Measurements from ENCODE around the gene IFT43. TPM values are rescaled to one million over a fixed set of nuclear protein-coding genes. Genes with fewer than 3 reads are reported as not detected.

Gene IFT43
- total and polyA plus RNA-seq, 5 donors from 2014 or later: 9.9 to 20.0 (median 15.7) TPM

DNA sequence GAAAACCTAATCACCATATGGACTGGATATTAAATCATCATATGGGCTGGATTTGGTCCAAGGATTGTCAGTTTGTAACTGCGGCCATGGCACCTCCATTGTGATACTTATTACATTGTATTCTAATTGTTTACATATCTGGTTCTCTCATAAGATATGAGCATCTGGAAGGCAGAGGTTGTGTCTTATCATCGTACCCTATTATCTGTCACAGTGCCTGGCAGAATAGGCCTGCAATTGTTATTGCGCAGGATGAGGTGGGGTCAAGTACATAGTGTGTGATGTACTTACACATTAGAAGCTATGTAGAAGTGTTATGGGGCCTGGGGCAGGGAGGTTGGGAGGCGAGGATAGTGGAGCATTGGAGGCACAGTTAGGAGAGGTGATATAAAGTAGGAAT is 4.7 kb downstream of the IFT43 start:
- DNase-seq: no peak
- H3K9me3 ChIP-seq (ENCODE audit: control insufficient read depth in 2 of 2, low read length in 2 of 2): no peaks in the 10 kb centered on the region
- H3K27me3 Mint-ChIP-seq: no peaks in the 10 kb centered on the region
- H3K27ac Mint-ChIP-seq: no peak overlapping the region
- no peaks in the 10 kb centered on the region for H3K27me3 ChIP-seq (ENCODE audit: control insufficient read depth, insufficient read depth, low read length)
- H3K4me3 Mint-ChIP-seq: peak overlapping the region in 1 of 4 donors; percentile 39
- no peaks in the 10 kb centered on the region for H3K9me3 Mint-ChIP-seq
- H3K27ac ChIP-seq (ENCODE audit: insufficient read depth, low read length, poor library complexity, severe bottlenecking): no peak overlapping the region
- peaks cover 3% of the 10 kb centered on the region for H3K36me3 ChIP-seq (ENCODE audit: control insufficient read depth, insufficient read depth, low read length)
- H3K4me1 Mint-ChIP-seq: peaks cover 3 to 19% (median 11%) of the 10 kb centered on the region in 4 donors
- no peak for ATAC-seq (ENCODE audit: low read depth in 2 of 2)
- H3K4me3 ChIP-seq (ENCODE audit: low read depth, low read length): no peak overlapping the region
- peaks cover 33% of the 10 kb centered on the region for H3K36me3 Mint-ChIP-seq
- peaks cover 10% of the 10 kb centered on the region for H3K4me1 ChIP-seq (ENCODE audit: control insufficient read depth, insufficient read depth, low read length, poor library complexity, severe bottlenecking)

DNA sequence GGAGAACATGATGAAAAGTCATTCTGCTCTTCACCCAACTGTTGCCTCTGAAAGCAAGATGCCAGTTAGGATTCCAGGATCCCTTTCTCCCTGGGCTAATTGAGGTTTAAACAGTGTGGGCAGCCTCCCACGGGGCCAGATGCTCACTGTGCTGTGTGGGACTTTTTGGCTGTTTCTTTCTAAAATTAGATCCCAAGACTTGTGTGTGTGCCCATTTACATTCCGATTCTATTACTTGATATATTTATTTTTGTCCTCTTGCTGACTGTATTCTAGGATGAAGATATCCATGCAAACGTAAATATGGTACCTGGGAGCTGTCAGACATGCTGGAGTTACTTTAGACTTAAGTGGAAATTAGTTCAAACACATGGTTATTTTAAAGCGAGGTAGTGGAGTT is 6.2 kb downstream of the IFT43 start:
- H3K4me1 ChIP-seq (ENCODE audit: control insufficient read depth, insufficient read depth, low read length, poor library complexity, severe bottlenecking): no peaks in the 10 kb centered on the region
- no peaks in the 10 kb centered on the region for H3K27me3 Mint-ChIP-seq
- H3K27me3 ChIP-seq (ENCODE audit: control insufficient read depth, insufficient read depth, low read length): no peaks in the 10 kb centered on the region
- ATAC-seq (ENCODE audit: low read depth in 2 of 2) (no peak), DNase-seq (no peak)
- no peaks in the 10 kb centered on the region for H3K9me3 Mint-ChIP-seq
- H3K4me1 Mint-ChIP-seq: peaks cover 0 to 8% (median 1%) of the 10 kb centered on the region in 4 donors
- H3K27ac Mint-ChIP-seq: no peak overlapping the region
- H3K4me3 ChIP-seq (ENCODE audit: low read depth, low read length): no peak overlapping the region
- H3K36me3 ChIP-seq (ENCODE audit: control insufficient read depth, insufficient read depth, low read length): peaks cover 3% of the 10 kb centered on the region
- H3K9me3 ChIP-seq (ENCODE audit: control insufficient read depth in 2 of 2, low read length in 2 of 2): no peaks in the 10 kb centered on the region
- H3K4me3 Mint-ChIP-seq: no peak overlapping the region
- peaks cover 46% of the 10 kb centered on the region for H3K36me3 Mint-ChIP-seq
- H3K27ac ChIP-seq (ENCODE audit: insufficient read depth, low read length, poor library complexity, severe bottlenecking): no peak overlapping the region

DNA sequence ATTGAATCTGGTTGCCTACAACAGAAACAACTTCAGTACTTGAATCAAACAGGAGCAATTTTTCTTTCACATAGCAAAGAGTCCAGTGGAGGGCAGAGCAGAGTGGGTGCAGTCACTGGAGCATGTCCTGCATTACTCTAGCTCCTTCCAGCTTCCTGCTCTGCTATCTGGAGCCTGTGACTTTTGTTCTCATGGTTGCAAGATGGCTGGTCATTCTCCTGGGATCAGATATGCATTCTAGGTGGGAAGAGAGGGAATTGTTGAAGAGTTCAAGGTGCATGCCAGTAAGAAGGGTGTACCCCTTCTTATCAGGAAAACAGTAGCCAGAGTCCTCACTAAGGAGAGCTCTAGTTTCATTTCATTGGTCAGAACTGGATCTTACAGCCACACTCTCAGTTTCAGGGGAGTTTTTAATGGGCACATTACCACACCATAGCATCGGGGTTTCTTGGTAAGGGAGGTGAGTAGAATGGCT is 8.0 kb downstream of the IFT43 start:
- Mint-ChIP-seq H3K9me3 (no peaks in the 10 kb centered on the region), H3K27me3 (no peaks in the 10 kb centered on the region), H3K27ac (peak overlapping the region in 1 of 3 donors; percentile 5), H3K4me3 (no peak overlapping the region), H3K36me3 (peaks cover 58% of the 10 kb centered on the region), H3K4me1 (peaks cover 0 to 5% (median 0%) of the 10 kb centered on the region in 4 donors)
- ATAC-seq (ENCODE audit: low read depth in 2 of 2) (no peak), DNase-seq (no peak)
- Histone ChIP-seq H3K27me3 (ENCODE audit: control insufficient read depth, insufficient read depth, low read length) (no peaks in the 10 kb centered on the region), H3K9me3 (ENCODE audit: control insufficient read depth in 2 of 2, low read length in 2 of 2) (no peaks in the 10 kb centered on the region), H3K4me3 (ENCODE audit: low read depth, low read length) (no peak overlapping the region), H3K27ac (ENCODE audit: insufficient read depth, low read length, poor library complexity, severe bottlenecking) (no peak overlapping the region), H3K4me1 (ENCODE audit: control insufficient read depth, insufficient read depth, low read length, poor library complexity, severe bottlenecking) (no peaks in the 10 kb centered on the region), H3K36me3 (ENCODE audit: control insufficient read depth, insufficient read depth, low read length) (peaks cover 11% of the 10 kb centered on the region)

DNA sequence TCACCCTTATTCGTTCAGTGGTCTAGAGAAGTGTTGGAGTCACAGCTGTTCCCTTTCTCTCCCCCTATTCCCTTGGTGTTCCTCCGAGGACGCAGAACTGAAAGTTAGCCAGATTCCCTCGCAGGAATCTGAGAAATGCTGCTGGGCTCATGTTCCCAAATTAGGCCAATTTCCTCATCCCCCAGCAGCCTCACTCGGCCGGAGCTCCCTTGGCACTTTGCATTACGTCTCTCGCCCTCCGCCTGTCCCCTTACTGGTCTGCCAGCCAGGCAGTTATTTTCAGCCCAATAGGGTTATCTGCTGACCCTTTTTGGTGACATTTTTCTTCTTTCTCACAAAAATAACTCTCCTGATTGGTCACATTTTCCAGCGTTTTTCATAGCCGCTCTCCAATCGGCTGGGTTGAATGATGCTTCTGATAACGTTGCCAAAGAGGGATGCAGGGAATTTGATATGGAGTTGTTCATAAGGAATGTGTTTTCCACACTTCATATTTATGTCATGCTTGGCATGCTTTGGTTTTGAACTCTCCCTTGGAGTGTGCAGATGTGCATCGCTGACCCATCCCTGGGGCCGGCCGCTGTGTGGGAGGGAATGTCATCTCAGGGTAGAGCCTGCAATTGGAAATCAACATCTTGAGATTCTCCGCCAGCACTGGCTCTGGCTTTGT is 9.9 kb downstream of the IFT43 start:
- H3K4me3 Mint-ChIP-seq: no peak overlapping the region
- H3K4me1 ChIP-seq (ENCODE audit: control insufficient read depth, insufficient read depth, low read length, poor library complexity, severe bottlenecking): no peaks in the 10 kb centered on the region
- H3K27me3 Mint-ChIP-seq: no peaks in the 10 kb centered on the region
- H3K36me3 ChIP-seq (ENCODE audit: control insufficient read depth, insufficient read depth, low read length): peaks cover 10% of the 10 kb centered on the region
- H3K9me3 Mint-ChIP-seq: peaks cover 0 to under 1% (median 0%) of the 10 kb centered on the region in 7 donors
- no peak overlapping the region for H3K27ac Mint-ChIP-seq
- H3K4me3 ChIP-seq (ENCODE audit: low read depth, low read length): no peak overlapping the region
- H3K9me3 ChIP-seq (ENCODE audit: control insufficient read depth in 2 of 2, low read length in 2 of 2): no peaks in the 10 kb centered on the region
- peaks cover 57% of the 10 kb centered on the region for H3K36me3 Mint-ChIP-seq
- H3K27me3 ChIP-seq (ENCODE audit: control insufficient read depth, insufficient read depth, low read length): no peaks in the 10 kb centered on the region
- no peak overlapping the region for H3K27ac ChIP-seq (ENCODE audit: insufficient read depth, low read length, poor library complexity, severe bottlenecking)
- no peak for ATAC-seq (ENCODE audit: low read depth in 2 of 2)
- no peak for DNase-seq
- H3K4me1 Mint-ChIP-seq: peaks cover 0 to 1% (median 0%) of the 10 kb centered on the region in 4 donors

DNA sequence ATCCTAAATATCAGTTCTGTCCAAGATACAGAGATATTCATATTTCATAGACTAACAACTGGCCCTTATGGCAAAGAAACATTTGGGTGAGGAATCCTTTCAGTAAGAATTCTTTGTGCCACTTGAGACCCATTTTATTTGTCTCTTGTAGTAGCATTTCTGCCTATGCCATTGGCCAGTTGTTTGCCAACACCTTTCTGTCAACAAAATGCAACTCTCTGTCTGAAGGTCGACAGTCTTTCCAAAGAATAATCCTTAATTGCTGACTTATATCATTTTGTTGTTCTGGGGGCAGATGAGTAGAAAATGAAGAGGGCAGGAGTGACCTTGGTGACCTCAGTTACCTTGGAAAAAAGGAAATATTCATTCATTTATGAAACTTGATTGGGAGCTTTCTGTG is 10.9 kb downstream of the IFT43 start:
- no peak for DNase-seq
- ATAC-seq (ENCODE audit: low read depth in 2 of 2): no peak
- Mint-ChIP-seq H3K27me3 (no peaks in the 10 kb centered on the region), H3K27ac (no peak overlapping the region), H3K36me3 (peaks cover 63% of the 10 kb centered on the region), H3K4me1 (no peaks in the 10 kb centered on the region), H3K9me3 (peaks cover 0 to 1% (median 0%) of the 10 kb centered on the region in 7 donors), H3K4me3 (no peak overlapping the region)
- H3K36me3 ChIP-seq (ENCODE audit: control insufficient read depth, insufficient read depth, low read length): peaks cover 16% of the 10 kb centered on the region
- no peaks in the 10 kb centered on the region for H3K4me1 ChIP-seq (ENCODE audit: control insufficient read depth, insufficient read depth, low read length, poor library complexity, severe bottlenecking)
- no peaks in the 10 kb centered on the region for H3K27me3 ChIP-seq (ENCODE audit: control insufficient read depth, insufficient read depth, low read length)
- no peak overlapping the region for H3K4me3 ChIP-seq (ENCODE audit: low read depth, low read length)
- no peak overlapping the region for H3K27ac ChIP-seq (ENCODE audit: insufficient read depth, low read length, poor library complexity, severe bottlenecking)
- H3K9me3 ChIP-seq (ENCODE audit: control insufficient read depth in 2 of 2, low read length in 2 of 2): no peaks in the 10 kb centered on the region

DNA sequence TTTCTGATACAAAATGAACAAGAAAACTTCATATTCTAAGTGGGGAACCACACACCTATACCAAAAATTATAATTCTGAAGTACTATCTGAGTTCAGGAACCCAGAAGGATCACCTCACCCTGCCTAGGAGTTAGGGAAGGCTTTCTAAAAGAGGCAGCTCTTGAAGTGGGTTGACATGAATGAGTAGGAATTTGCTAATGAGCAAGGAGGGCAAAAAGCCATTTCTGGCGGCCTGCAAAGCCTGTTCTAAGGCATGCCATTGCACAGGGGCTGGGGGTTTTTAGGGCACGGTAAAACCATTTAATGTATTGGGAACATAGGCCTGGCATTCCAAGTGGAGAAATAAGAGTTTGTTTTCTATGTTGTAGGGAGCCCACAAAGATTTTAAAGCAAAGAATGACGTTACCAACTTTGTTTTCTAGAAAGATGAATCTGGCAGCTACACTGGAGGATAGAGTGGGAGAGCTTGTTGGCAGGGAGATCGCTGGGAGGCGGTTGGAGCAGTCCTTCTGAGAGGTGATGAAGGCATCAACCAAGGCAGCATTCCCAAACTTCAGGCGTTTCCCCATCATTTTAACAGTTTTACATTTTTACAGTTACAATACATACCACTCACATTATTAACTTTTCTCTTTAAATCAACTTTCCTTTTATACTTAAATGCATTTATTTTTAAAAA is 14.1 kb downstream of the IFT43 start:
- H3K4me1 ChIP-seq (ENCODE audit: control insufficient read depth, insufficient read depth, low read length, poor library complexity, severe bottlenecking): no peaks in the 10 kb centered on the region

DNA sequence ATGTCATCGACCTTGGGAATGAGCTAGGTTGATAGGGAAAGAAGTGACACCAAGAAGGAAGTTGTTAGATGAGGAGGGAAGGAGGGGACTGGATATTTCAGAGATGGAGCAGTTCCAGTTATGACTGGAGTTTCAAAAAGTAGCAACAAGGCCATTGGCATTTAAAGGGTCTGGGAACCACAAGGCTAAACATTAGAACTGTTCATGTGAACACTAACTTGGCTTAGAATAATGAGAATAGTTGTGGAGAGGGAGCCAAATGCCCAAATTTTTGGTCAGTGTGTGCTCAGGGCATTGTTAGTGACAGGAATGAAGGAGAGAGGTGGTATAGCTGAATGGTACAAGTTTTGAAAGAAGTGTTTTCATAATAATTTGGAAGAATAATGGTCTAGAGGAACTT is 16.8 kb downstream of the IFT43 start:
- Mint-ChIP-seq H3K27me3 (no peaks in the 10 kb centered on the region), H3K36me3 (peaks cover 70% of the 10 kb centered on the region), H3K4me1 (no peaks in the 10 kb centered on the region), H3K4me3 (no peak overlapping the region), H3K9me3 (peaks cover 0 to 13% (median 2%) of the 10 kb centered on the region in 7 donors), H3K27ac (peak overlapping the region in 2 of 3 donors; percentile 15 to 64)
- H3K27ac ChIP-seq (ENCODE audit: insufficient read depth, low read length, poor library complexity, severe bottlenecking): no peak overlapping the region
- peaks cover 0 to 4% of the 10 kb centered on the region in 2 experiments for H3K9me3 ChIP-seq (ENCODE audit: control insufficient read depth in 2 of 2, low read length in 2 of 2)
- DNase-seq (no peak), ATAC-seq (ENCODE audit: low read depth in 2 of 2) (no peak)
- no peaks in the 10 kb centered on the region for H3K27me3 ChIP-seq (ENCODE audit: control insufficient read depth, insufficient read depth, low read length)
- no peak overlapping the region for H3K4me3 ChIP-seq (ENCODE audit: low read depth, low read length)
- H3K4me1 ChIP-seq (ENCODE audit: control insufficient read depth, insufficient read depth, low read length, poor library complexity, severe bottlenecking): no peaks in the 10 kb centered on the region
- H3K36me3 ChIP-seq (ENCODE audit: control insufficient read depth, insufficient read depth, low read length): peaks cover 31% of the 10 kb centered on the region

More for the DNA sequence above, 14.1 kb downstream of the IFT43 start:
- H3K36me3 ChIP-seq (ENCODE audit: control insufficient read depth, insufficient read depth, low read length): peaks cover 20% of the 10 kb centered on the region
- H3K9me3 ChIP-seq (ENCODE audit: control insufficient read depth in 2 of 2, low read length in 2 of 2): peaks cover 0 to 4% of the 10 kb centered on the region in 2 experiments
- ATAC-seq (ENCODE audit: low read depth in 2 of 2) (no peak), DNase-seq (no peak)
- no peak overlapping the region for H3K27ac ChIP-seq (ENCODE audit: insufficient read depth, low read length, poor library complexity, severe bottlenecking)
- no peaks in the 10 kb centered on the region for H3K4me1 Mint-ChIP-seq
- H3K4me3 Mint-ChIP-seq: no peak overlapping the region
- H3K27ac Mint-ChIP-seq: peak overlapping the region in 1 of 3 donors; percentile 48
- no peaks in the 10 kb centered on the region for H3K27me3 ChIP-seq (ENCODE audit: control insufficient read depth, insufficient read depth, low read length)
- peaks cover 0 to 9% (median 2%) of the 10 kb centered on the region in 7 donors for H3K9me3 Mint-ChIP-seq
- H3K4me3 ChIP-seq (ENCODE audit: low read depth, low read length): no peak overlapping the region
- H3K36me3 Mint-ChIP-seq: peaks cover 65% of the 10 kb centered on the region
- no peaks in the 10 kb centered on the region for H3K27me3 Mint-ChIP-seq

Data from CD4-positive, CD25-positive, alpha-beta regulatory T cell (primary cell).